22Rv1 (cell line): Measurements from ENCODE around the gene ATXN2L.

ENCODE experiments used
- ZFX ChIP-seq: fragments of 450-650 bp; IDR thresholded peaks from 2 replicates; pipeline ENCODE4 v1.6.1; 2017; ENCODE audit warnings: antibody characterized with exemption, borderline replicate concordance
- TF ChIP-seq, protein P1 (sequence below): fragments of 450-650 bp; IDR thresholded peaks from 2 replicates; pipeline ENCODE4 v1.5.1; 2017; ENCODE audit warnings: mild to moderate bottlenecking

DNA sequence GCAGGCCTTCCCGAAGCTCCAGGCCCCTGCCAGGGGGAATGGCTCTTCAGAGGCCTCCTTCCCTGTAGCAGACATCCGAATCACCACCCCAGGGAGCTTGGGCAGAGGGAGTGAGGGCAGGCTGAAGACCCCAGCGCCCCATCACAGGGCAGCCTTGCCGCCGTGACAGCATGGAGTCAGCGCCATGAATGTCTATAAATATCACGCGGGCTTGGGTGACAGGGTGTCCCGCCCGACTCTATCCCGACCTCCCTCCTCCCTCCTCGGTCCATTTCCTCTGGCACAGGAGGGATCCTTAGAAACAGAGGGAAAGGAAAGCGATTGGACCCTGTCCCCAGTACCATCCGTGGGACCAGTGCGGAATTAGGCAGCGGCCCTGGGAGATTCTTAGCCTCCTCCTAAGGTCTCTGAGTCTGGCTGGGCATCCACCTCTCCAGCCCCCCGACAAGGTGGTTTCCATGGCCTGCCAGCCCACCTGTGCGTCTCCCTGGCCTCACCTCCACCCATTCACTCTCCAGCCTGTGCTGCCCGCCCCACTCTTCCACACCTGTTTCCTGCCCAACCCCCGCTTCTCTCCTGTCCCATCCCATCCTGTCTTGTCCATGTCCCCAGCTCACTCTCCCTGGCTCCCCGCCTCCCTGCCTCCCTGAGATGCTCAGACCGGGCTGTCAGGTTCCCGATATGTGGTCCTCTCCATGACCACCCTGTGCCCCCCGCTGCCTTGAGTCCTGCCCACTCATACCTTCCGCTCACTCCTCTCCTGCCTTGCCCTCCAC is 60.6 kb downstream of the ATXN2L start:
- TF ChIP-seq, protein P1, sequence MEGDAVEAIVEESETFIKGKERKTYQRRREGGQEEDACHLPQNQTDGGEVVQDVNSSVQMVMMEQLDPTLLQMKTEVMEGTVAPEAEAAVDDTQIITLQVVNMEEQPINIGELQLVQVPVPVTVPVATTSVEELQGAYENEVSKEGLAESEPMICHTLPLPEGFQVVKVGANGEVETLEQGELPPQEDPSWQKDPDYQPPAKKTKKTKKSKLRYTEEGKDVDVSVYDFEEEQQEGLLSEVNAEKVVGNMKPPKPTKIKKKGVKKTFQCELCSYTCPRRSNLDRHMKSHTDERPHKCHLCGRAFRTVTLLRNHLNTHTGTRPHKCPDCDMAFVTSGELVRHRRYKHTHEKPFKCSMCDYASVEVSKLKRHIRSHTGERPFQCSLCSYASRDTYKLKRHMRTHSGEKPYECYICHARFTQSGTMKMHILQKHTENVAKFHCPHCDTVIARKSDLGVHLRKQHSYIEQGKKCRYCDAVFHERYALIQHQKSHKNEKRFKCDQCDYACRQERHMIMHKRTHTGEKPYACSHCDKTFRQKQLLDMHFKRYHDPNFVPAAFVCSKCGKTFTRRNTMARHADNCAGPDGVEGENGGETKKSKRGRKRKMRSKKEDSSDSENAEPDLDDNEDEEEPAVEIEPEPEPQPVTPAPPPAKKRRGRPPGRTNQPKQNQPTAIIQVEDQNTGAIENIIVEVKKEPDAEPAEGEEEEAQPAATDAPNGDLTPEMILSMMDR: no peak
- TF ChIP-seq ZFX: no peak
